NOMO-1 treated with dmso at 0.1 percent for 144 hours (cell line): Measurements from ENCODE around the gene A2M.

Experiments
- DNase-seq: peaks from one replicate; lab custom pipeline; 2025; ENCODE audit not compliant: unreplicated experiment; lab: John Stamatoyannopoulos, UW

The A2M gene

DNA sequence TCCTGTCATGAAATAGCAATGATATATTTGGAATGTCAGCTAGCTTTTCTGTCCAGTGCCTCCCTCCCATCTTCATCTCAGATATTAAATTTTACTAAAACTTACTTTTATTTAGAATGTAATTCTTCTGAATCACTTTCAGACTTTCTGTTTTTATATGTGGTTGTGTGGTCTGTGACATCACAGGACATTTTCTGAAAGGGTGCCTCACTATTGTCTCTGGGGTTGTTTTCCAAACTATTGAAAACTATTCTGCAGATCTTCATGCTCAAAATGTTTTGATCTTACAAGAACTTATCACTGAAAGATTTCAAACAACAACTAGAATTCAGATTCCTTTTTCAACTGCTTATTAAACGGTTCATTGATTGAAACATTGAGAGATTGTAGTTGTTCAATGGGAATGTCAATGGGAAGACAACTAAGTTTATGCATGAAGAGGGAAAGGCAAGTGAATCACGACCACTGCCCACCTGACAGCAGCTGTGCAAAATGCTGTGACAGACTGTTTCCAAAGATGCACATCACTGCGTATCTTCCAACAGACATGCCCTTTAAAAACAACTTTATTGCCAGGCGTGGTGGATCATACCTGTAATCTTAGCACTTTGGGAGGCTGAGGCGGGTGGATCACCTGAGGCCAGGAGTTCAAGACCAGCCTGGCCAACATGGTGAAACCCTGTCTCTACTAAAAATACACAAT is 75.1 kb downstream of the A2M start:
- no peak for DNase-seq

DNA sequence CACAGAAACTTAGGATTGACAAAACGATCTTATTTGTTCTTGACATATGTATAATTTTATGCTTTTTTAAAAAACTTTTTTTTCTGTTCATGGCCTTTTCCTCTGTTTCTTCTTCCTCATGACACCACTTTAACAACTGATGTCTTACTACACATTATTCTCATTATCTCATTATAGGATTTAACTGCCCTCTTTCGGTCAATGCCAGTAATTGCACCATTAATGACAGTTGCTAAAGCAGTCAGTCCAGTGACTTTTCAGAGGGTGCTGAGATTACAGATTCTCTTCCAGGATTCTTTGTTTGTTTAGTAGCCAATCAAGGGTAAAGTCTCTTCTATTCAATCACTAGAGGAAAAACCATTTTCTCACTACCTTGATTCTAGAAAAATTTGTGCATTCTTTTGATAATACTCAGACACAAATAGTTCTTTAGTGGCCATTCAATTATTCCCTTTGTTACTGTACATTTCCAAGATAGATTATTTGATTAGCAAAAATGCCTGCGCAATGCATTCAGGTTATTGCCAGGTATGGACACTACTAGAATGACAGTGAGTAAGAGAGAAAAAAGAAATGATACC is 76.2 kb downstream of the A2M start:
- DNase-seq, result peak; percentile 12

DNA sequence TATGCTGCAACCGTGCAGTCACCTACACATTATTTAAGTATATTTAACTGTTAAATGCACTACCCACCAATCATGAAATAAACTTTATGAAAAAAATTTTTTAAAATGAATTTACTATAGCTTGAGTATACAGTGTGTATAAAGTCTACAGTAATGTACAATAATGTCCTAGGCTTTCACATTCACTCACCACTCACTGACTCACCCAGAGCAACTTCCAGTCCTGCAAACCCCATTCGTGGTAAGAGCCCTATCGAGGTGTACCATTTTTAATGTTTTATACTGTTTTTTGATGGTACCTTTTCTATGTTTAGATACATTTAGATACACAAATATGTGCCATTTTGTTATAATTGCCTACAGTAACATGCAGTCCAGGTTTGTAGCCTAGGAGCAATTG is 78.3 kb downstream of the A2M start:
- no peak for DNase-seq

DNA sequence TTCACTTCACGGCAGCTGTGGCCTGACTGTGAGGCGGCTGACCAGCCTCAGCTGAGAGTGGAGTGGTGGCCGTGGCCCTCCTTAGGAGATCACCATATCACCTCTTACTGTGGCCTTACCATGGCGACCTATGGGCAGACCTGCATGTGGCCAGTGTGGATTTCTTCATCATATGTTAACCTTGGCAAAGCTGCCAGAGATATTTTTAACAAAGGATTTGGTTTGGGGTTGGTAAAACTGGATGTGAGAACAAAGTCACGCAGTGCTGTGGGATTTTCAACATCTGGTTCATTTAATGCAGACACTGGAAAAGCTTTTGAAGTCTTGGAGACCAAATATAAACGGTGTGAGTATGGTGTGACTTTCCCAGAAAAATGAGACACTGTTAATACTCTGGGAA is 79.5 kb downstream of the A2M start:
- DNase-seq, result no peak

DNA sequence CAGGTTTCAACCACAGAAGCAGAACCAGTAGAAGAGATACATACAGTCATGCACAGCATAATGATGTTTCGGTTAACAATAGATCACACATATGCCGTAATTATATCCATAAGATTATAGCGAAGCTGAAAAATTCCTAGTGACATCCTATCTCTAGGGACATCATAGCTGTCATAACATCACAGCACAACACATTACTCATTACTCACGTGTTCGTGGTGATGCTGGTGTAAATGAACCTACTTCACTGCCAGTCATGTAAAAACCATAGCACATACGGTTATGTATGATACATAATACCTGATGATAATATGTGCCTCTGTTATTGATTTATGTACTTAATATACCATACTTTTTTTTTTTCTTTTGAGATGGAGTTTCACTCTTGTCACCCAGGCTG is 81.6 kb downstream of the A2M start:
- DNase-seq, result no peak

DNA sequence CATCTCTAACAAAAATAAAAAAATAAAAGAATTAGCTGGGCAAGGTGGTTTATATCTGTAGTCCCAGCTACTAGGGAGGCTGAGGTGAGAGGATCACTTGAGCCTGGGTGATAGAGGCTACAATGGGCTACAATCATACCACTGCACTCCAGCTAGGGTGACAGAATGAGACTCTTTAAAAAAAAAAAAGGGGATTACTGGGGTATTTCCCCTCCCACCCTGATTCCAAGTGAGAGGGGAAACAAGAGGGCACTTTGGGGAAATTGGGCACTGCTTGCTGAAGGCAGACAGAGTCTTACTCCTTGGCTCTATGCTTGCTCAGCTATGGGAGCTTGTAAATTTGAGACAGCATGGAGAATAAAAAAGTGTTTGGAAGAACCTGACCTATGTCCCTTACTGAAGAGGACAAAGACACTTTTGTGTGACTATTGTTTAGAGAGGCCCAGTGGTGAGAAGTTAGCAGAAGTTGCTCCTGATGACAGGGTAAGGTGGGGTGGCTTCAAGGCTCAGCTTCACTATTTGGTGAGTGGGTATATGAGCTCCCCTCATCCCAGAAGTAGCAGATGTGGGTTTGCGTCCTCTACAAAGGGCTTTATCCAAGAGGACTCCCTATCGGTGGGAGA is 82.3 kb downstream of the A2M start:
- DNase-seq, result no peak

DNA sequence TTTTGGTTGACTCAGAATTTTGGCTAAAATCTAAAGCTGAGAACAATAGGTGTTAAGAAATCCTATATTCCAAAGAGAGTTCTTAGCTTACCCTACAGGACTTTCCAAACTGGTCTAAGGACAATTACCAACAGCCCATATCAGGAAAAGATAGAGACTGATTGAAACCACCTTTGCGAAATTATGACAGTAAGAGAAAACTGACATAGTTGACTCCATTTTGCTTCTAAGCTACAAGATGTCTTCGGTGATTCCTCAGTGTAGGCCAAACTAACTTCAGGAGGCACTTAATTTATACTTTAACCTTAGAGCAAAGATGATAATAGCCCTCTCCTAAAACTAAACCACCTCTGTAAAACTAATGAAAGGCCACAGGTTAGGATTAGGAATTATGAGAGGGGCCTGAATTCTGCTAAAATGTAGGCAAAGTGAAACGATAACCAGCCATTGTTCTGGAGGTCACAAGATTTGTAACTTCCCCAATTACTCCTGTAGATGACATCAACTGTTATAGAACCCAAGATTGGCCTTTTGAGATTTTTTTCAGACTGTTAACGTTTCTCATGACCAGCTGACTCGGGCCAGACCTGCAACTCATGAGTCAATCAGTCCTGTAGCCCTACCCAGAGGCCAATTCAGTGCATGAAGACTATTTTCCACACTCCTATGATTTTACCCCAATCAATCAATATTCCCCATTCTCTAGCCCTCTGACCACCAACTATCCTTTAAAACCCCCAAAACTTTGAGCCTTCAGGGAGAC is 83.3 kb downstream of the A2M start:
- peak; percentile 41 for DNase-seq

DNA sequence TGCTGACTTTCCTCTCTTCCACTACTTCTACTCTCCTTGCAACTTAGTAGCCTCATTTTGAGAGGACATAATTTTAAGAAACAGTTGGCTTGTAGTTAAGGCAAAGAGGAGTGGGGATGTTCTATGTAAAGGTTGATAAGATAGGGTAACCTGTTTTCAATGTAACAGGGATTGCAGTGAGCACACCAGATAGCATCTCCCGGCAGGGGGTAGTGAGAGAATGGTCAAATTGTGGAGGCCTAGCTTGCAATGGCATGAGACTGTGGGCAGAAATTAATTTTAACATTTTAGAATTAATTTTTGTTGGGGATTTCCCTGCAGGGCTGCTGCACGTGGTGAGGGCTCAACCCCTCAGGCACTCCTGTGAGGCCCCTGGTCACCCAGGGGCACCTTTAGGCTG is 84.9 kb downstream of the A2M start:
- no peak for DNase-seq

DNA sequence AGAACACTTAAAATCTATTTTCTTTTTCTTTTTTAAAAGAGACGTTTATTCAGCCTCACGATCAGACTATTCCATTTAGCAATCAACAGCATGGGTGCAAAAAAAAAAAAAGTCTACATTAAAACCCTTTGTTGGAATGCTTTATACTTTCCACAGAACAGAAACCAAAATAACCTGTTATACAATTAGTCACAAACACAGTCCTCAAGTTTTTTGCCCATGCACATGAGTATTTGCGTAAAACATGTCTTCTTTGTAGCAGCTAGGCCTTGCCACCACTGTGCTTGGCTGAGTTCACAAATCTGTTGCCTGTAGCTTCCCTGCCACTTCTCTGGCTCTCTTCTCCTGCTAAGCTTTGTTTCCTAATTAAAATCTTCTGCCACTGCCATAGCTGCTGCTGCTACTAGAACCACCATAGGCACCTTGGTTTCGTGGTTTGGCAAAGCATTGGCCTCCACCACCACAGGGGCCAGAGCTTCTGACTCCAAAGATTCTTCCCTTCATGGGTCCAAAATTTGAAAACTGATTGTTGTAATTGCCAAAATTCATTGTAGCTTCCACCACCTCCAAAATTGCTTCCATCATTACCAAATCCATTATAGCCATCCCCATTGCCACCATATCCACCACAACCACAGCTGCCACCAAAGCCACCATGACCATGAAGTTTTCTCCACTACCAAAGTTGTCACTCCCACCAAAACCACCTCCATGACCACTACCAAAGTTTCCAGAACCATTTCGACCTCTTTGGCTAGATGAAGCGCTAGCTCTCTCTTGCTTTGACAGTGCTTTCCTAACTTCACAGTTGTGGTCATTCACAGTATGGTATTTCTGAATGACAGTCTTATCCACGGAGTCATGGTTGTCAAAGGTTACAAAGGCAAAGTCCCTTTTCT is 88.3 kb downstream of the A2M start:
- DNase-seq, result no peak

DNA sequence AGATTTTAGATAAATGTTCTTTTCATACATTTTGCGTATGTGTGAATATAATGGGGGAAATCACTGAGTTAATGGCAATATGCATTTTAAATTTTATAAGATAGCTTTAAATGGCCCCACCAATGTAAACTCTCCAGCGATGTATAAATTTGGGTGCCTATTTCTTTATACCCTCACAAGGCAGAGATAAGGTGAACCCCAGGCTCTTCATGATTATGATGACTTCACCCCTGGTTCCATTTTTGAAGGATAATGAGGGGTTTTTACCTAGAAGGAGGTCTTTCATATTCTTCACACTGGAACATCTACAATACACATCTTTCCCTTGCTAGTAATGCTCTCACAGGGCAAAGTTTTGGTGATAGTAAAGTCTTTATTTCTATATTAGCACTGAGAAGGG is 91.2 kb downstream of the A2M start:
- DNase-seq, result no peak

DNA sequence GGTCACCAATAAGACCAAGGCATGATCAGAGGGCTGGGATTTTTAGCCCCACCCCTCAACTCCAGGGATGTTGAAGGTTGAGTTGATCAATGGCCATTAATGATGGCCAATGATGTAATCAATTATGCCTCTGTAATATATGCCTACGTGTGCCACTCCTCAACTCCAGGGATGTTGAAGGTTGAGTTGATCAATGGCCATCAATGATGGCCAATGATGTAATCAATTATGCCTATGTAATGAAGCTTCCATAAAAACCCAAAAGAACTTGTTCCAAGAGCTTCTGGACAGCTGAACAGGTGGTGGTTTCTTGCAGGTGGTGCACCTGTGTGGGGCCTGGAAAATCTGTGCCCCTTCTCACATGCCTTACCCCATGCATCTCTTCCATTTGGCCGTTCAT is 93.1 kb downstream of the A2M start:
- no peak for DNase-seq
